Activated T-cell treated with anti-CD3 and anti-CD28 coated beads for 48 hours (primary cell): ENCODE results near the gene B9D1.

ENCODE experiments used
- DNase-seq: peaks from one replicate; pipeline ENCODE4 v3.0.0-alpha.2; 2020; ENCODE audit warnings: low read depth

Gene B9D1

GRCh38 chr17:19376811-19377210 lies 14.3 kb upstream of the B9D1 start:
- DNase-seq, result no peak

GRCh38 chr17:19375732-19376131 lies 13.2 kb upstream of the B9D1 start:
- DNase-seq, result no peak

- no peak for DNase-seq
These were observed 11.6 kb upstream of the B9D1 start for GRCh38 chr17:19374136-19374535.

- DNase-seq, result no peak
These were observed 10.5 kb upstream of the B9D1 start for GRCh38 chr17:19372866-19373504.

- DNase-seq, result no peak
These were observed 9.9 kb upstream of the B9D1 start for GRCh38 chr17:19372439-19372838.

- DNase-seq, result no peak
These were observed 9.5 kb upstream of the B9D1 start for GRCh38 chr17:19372011-19372370.

- no peak for DNase-seq
These were observed 8.9 kb upstream of the B9D1 start for GRCh38 chr17:19371259-19372010.

- no peak for DNase-seq
These were observed 8.0 kb upstream of the B9D1 start for GRCh38 chr17:19370493-19370960.

GRCh38 chr17:19369846-19370492 lies 7.4 kb upstream of the B9D1 start:
- DNase-seq, result no peak

GRCh38 chr17:19369107-19369778 lies 6.7 kb upstream of the B9D1 start:
- DNase-seq, result no peak

- DNase-seq, result no peak
These were observed 5.7 kb upstream of the B9D1 start for GRCh38 chr17:19368229-19368628.

- DNase-seq, result no peak
These were observed 4.1 kb upstream of the B9D1 start for GRCh38 chr17:19366637-19366972.

- no peak for DNase-seq
These were observed 3.5 kb upstream of the B9D1 start for GRCh38 chr17:19365833-19366636.

GRCh38 chr17:19365499-19365817 lies 2.9 kb upstream of the B9D1 start:
- no peak for DNase-seq

GRCh38 chr17:19364699-19365498 lies 2.4 kb upstream of the B9D1 start:
- DNase-seq, result no peak

GRCh38 chr17:19363460-19364035 lies 1.0 kb upstream of the B9D1 start:
- no peak for DNase-seq

GRCh38 chr17:19363114-19363438 lies 553 bp upstream of the B9D1 start:
- DNase-seq, result no peak

GRCh38 chr17:19361944-19362276 lies 613 bp downstream of the B9D1 start:
- DNase-seq, result no peak

GRCh38 chr17:19361326-19361725 lies 1.2 kb downstream of the B9D1 start:
- DNase-seq, result no peak

- no peak for DNase-seq
These were observed 1.8 kb downstream of the B9D1 start for GRCh38 chr17:19360772-19361171.

- DNase-seq, result no peak
These were observed 2.7 kb downstream of the B9D1 start for GRCh38 chr17:19359856-19360255.
